GM23248 (cell line): ENCODE measurements around the gene CYP27A1. TPM values are rescaled to one million over a fixed set of nuclear protein-coding genes. Genes with fewer than 3 reads are reported as not detected.

Experiments
- DNase-seq: peaks from one replicate; pipeline ENCODE4 v3.0.0-alpha.2; 2015
- H2AFZ ChIP-seq: fragments of 200-600 bp; sonication (generic); 2 replicates; pipeline ENCODE4 v1.6.1; 2016; ENCODE audit warnings: antibody characterized with exemption
- H3F3A ChIP-seq: fragments of 200-600 bp; sonication (generic); 2 replicates; pipeline ENCODE4 v1.6.1; 2016; ENCODE audit warnings: mild to moderate bottlenecking, antibody characterized with exemption, mixed run types; ENCODE audit not compliant: insufficient read depth
- H3K27ac ChIP-seq: fragments of 200-600 bp; sonication (generic); 2 replicates; pipeline ENCODE4 v1.5.1; 2016; ENCODE audit warnings: mild to moderate bottlenecking
- H3K27me3 ChIP-seq: fragments of 200-600 bp; sonication (generic); replicated peaks from 2 replicates; pipeline ENCODE4 v1.6.1; 2016; ENCODE audit warnings: mild to moderate bottlenecking; ENCODE audit not compliant: insufficient read depth
- H3K36me3 ChIP-seq: fragments of 200-600 bp; sonication (generic); 2 replicates; pipeline ENCODE4 v1.6.1; 2016; ENCODE audit warnings: low read depth, mild to moderate bottlenecking
- H3K4me1 ChIP-seq: fragments of 200-600 bp; sonication (generic); 2 replicates; pipeline ENCODE4 v1.6.1; 2016; ENCODE audit warnings: mild to moderate bottlenecking; ENCODE audit not compliant: insufficient read depth
- H3K4me2 ChIP-seq: fragments of 200-600 bp; sonication (generic); one replicate; pipeline ENCODE4 v1.6.1; 2016; ENCODE audit warnings: mild to moderate bottlenecking; ENCODE audit not compliant: unreplicated experiment
- H3K4me3 ChIP-seq: fragments of 200-600 bp; sonication (generic); 2 replicates; pipeline ENCODE4 v1.5.1; 2016; ENCODE audit warnings: mild to moderate bottlenecking
- H3K79me2 ChIP-seq: fragments of 200-600 bp; sonication (generic); 2 replicates; pipeline ENCODE4 v1.6.1; 2016; ENCODE audit warnings: mild to moderate bottlenecking; ENCODE audit not compliant: insufficient read depth
- H3K9ac ChIP-seq: fragments of 200-600 bp; sonication (generic); 2 replicates; pipeline ENCODE4 v1.6.1; 2016; ENCODE audit warnings: mild to moderate bottlenecking
- H3K9me2 ChIP-seq: fragments of 200-600 bp; sonication (generic); 2 replicates; pipeline ENCODE4 v1.6.1; 2016; ENCODE audit warnings: mixed run types, mild to moderate bottlenecking, moderate library complexity; ENCODE audit not compliant: insufficient read depth
- H3K9me3 ChIP-seq: fragments of 200-600 bp; sonication (generic); one replicate; pipeline ENCODE4 v1.6.1; 2017; ENCODE audit warnings: low read depth
- H4K20me1 ChIP-seq: fragments of 200-600 bp; sonication (generic); 2 replicates; pipeline ENCODE4 v1.6.0; 2016; ENCODE audit not compliant: insufficient read depth
- EZH2 ChIP-seq: fragments of 200-600 bp; sonication (generic); IDR thresholded peaks from 2 replicates; pipeline ENCODE4 v1.6.1; 2018; ENCODE audit warnings: antibody characterized with exemption, mild to moderate bottlenecking; ENCODE audit not compliant: insufficient read depth, poor library complexity, severe bottlenecking
- EZH2phosphoT487 ChIP-seq: fragments of 200-600 bp; sonication (generic); IDR thresholded peaks from 2 replicates; pipeline ENCODE4 v1.6.1; 2018; ENCODE audit warnings: antibody characterized with exemption, moderate library complexity, mild to moderate bottlenecking, low read depth; ENCODE audit not compliant: insufficient read depth
- WGBS, 2 experiments: methylation state at CpG; one replicate each; pipeline ENCODE4 v1.1.6; 2015 to 2017; ENCODE audit warnings: low lambda C conversion rate in 2 of 2, low coverage in 1 of 2; ENCODE audit errors: missing lambda C conversion rate in 2 of 2; 5-methylcytosine and 5-hydroxymethylcytosine counted together
- in situ Hi-C: fragments of 300-500 bp; cut with MboI; formaldehyde crosslinking; loops from 2 replicates; pipeline ENCODE4 v1.15.0; 2020
- polyA plus RNA-seq: library from polyadenylated mRNA; unstranded; fragments of >200 nt; fragmentation: Nextera tagmentation; extraction: Ambion mirVana; gene quantifications from 2 replicates; pipeline ENCODE4 v1.2.1, GENCODE V29; 2016
- total RNA-seq: library from RNA; depleted of rRNA; stranded (reverse); fragments of >200 nt; shearing (Covaris generic); gene quantifications from 2 replicates; pipeline ENCODE4 v1.2.3, GENCODE V29; 2014

The CYP27A1 gene
- total and polyA plus RNA-seq, 2 experiments from 2014 or later = 2.9 to 4.1 TPM

DNA sequence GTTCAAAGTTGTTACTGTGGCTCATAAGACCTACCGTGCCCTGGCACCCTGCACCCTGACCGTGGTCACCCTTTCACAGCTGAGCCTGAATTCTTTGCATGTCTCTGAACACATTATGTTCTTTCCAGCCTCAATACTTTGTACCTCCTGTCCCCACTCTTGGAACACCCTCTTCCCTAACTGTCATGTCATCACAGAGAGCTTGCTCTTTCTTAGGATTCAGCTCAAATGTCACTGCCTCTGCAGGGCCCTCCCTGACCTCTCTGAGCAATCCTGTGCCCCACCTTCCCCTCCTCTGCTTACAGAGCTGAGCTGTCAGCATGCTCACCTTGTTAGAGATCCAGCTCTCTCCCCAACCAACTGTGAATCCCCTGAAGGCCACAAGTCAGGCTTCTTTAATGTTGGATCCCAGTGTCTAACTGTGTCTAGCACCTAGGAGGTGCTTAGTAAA lies 34.6 kb downstream of the CYP27A1 start:
- Histone ChIP-seq H3K4me2 (no peak overlapping the region), H3K79me2 (no peaks in the 10 kb centered on the region), H3K27ac (no peak overlapping the region), H3K27me3 (no peaks in the 10 kb centered on the region), H3K9me3 (no peaks in the 10 kb centered on the region), H3K4me3 (no peak overlapping the region), H3K9ac (no peak overlapping the region), H2AFZ (no peak overlapping the region), H3K9me2 (no peaks in the 10 kb centered on the region), H3K36me3 (no peaks in the 10 kb centered on the region), H4K20me1 (no peaks in the 10 kb centered on the region), H3K4me1 (no peaks in the 10 kb centered on the region), H3F3A (no peaks in the 10 kb centered on the region)
- TF ChIP-seq EZH2phosphoT487 (no peak), EZH2 (no peak)
- WGBS, 2 experiments = 84 to 86% methylated on average over 2 of the region's 2 CpGs
- DNase-seq = no peak
- in situ Hi-C loops = no loop called here

DNA sequence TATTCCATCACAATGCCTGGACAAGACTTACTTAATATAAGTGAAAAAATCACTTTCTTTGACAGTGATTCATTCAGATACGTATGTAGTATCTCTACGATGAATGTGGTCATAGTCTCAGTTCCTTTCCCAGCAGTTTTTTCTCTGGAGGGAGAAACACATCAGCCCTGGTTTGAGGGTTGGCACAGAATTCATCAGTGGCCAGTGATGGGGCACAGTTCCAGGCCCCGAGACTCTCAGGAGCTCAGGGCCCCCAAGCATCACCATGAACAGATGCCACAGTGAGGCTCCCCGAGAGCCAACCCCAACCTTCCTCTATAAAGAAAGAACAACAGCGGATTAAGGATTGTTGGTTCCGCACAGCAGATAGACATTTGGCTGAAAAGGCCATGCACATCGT lies 37.1 kb downstream of the CYP27A1 start:
- Histone ChIP-seq H3K4me2 (no peak overlapping the region), H3K79me2 (no peaks in the 10 kb centered on the region), H3K36me3 (no peaks in the 10 kb centered on the region), H3K9me3 (no peaks in the 10 kb centered on the region), H3K9ac (no peak overlapping the region), H4K20me1 (no peaks in the 10 kb centered on the region), H3K4me3 (no peak overlapping the region), H3K27ac (no peak overlapping the region), H3K4me1 (no peaks in the 10 kb centered on the region), H3K9me2 (no peaks in the 10 kb centered on the region), H2AFZ (no peak overlapping the region), H3K27me3 (0 out of 2 replicates have a peak, but pooled peaks cover 5% of the 10 kb centered on the region), H3F3A (no peaks in the 10 kb centered on the region)
- in situ Hi-C loops = no loop called here
- TF ChIP-seq EZH2phosphoT487 (no peak), EZH2 (no peak)
- 92 to 93% methylated on average over 7 of the region's 7 CpGs for WGBS, 2 experiments
- no peak for DNase-seq

- TF ChIP-seq EZH2phosphoT487 (no peak), EZH2 (no peak)
- Histone ChIP-seq H4K20me1 (no peaks in the 10 kb centered on the region), H3K4me1 (no peaks in the 10 kb centered on the region), H3K9ac (no peak overlapping the region), H3K9me2 (no peaks in the 10 kb centered on the region), H3K27me3 (0 out of 2 replicates have a peak, but pooled peaks cover 5% of the 10 kb centered on the region), H3K4me3 (no peak overlapping the region), H3K27ac (no peak overlapping the region), H3K36me3 (no peaks in the 10 kb centered on the region), H3F3A (no peaks in the 10 kb centered on the region), H2AFZ (no peak overlapping the region), H3K9me3 (no peaks in the 10 kb centered on the region), H3K79me2 (no peaks in the 10 kb centered on the region), H3K4me2 (no peak overlapping the region)
- in situ Hi-C loops = no loop called here
- WGBS, 2 experiments = 92 to 95% methylated on average over 13 to 15 of the region's 15 CpGs
- no peak for DNase-seq
Measured at GRCh38 chr2:218820746-218821369, 38.9 kb downstream of the CYP27A1 start.

- Histone ChIP-seq H4K20me1 (no peaks in the 10 kb centered on the region), H3K27me3 (0 out of 2 replicates have a peak, but pooled peaks cover 5% of the 10 kb centered on the region), H3K79me2 (no peaks in the 10 kb centered on the region), H3K4me1 (no peaks in the 10 kb centered on the region), H3K27ac (no peak overlapping the region), H3K9me2 (no peaks in the 10 kb centered on the region), H3K36me3 (no peaks in the 10 kb centered on the region), H2AFZ (no peak overlapping the region), H3F3A (no peaks in the 10 kb centered on the region), H3K9me3 (no peaks in the 10 kb centered on the region), H3K4me2 (no peak overlapping the region), H3K4me3 (no peak overlapping the region), H3K9ac (no peak overlapping the region)
- 80 to 81% methylated on average over 9 of the region's 9 CpGs for WGBS, 2 experiments
- TF ChIP-seq EZH2phosphoT487 (no peak), EZH2 (no peak)
- in situ Hi-C loops = no loop called here
- DNase-seq = no peak
Measured at GRCh38 chr2:218821605-218822211, 39.8 kb downstream of the CYP27A1 start.
